Fibroblast of skin of left quadriceps (primary cell): ENCODE measurements around the gene ZBTB44.
"Not testable (repeated sequence)": the region's sequence is repeated elsewhere in the genome, so short reads cannot be mapped to it uniquely, and the experiment has no call there.

ENCODE experiments used
- DNase-seq, 2 experiments: peaks; one replicate each; pipeline ENCODE4 v3.0.0-alpha.2; 2013; ENCODE audit warnings: low read depth in 2 of 2

Gene ZBTB44, protein sequence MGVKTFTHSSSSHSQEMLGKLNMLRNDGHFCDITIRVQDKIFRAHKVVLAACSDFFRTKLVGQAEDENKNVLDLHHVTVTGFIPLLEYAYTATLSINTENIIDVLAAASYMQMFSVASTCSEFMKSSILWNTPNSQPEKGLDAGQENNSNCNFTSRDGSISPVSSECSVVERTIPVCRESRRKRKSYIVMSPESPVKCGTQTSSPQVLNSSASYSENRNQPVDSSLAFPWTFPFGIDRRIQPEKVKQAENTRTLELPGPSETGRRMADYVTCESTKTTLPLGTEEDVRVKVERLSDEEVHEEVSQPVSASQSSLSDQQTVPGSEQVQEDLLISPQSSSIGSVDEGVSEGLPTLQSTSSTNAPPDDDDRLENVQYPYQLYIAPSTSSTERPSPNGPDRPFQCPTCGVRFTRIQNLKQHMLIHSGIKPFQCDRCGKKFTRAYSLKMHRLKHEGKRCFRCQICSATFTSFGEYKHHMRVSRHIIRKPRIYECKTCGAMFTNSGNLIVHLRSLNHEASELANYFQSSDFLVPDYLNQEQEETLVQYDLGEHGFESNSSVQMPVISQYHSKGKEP

GRCh38 chr11:130314750-130315285 is at the start of gene ZBTB44:
TSS of gene ZBTB44 (minus strand) at chr11:130314917. CDS start at chr11:130261873, 53,044 bp downstream.
- peak; percentile 78 to 82 for DNase-seq

GRCh38 chr11:130359419-130359818 is 44.7 kb upstream of the ZBTB44 start:
- no peak for DNase-seq

DNA sequence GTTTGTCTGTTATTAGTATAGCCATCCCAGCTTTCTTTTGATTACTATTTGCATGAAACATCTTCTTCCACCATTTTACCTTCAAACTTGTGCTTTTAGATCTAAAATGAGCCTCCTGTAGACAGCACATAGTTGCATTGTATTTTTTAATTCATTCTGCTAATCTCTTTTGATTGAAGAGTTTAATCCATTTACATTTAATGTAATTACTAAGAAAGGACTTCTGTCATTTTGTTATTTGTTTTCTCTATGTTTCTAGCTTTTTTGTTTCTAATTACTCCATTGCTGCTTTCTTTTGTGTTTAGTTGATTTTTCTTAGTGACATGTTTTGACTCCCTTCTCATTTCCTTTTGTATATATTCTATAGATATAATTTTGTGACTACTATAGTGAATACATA is 43.7 kb upstream of the ZBTB44 start:
- DNase-seq: no peak

- no peak for DNase-seq
Observed at GRCh38 chr11:130347261-130347660, 32.5 kb upstream of the ZBTB44 start.

DNA sequence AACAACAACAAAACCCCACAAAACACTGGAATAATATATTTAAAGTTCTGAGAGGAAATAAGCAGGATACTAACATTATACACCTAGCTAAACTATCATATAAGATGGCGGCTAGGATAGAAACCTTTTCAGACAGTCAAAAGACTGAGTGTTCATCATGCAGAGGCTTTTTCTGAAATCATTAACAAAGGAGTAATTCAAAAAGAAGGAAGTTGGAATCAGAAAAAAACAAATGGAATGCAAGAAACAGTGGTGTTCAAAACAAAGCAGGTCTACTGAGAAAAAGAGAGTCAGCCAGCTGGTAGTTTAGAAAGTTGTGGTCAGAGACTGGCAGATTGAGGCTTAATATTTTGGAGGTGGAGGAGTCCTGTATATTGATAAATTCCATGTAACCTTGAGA is 30.1 kb upstream of the ZBTB44 start:
- DNase-seq: no peak

GRCh38 chr11:130340671-130341319 is 26.1 kb upstream of the ZBTB44 start:
- DNase-seq: no peak

DNA sequence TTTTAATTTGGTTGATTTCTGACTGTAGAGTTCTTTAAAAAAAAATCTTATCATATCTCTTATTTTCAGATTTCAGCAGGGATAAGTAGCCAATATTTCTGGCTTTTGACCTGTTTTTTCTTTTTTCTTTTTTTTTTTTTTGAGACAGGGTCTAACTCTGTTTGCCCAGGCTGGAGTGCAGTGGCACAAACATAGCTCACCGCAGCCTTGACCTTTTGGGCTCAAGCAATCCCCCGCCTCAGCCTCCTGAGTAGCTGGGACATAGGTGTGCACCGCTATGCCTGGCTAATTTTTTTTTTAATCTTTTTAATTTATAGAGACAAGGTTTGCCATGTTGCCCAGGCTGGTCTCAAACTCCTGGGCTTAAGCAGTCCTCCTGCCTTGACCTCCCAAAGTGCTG is 23.9 kb upstream of the ZBTB44 start:
- no peak for DNase-seq

DNA sequence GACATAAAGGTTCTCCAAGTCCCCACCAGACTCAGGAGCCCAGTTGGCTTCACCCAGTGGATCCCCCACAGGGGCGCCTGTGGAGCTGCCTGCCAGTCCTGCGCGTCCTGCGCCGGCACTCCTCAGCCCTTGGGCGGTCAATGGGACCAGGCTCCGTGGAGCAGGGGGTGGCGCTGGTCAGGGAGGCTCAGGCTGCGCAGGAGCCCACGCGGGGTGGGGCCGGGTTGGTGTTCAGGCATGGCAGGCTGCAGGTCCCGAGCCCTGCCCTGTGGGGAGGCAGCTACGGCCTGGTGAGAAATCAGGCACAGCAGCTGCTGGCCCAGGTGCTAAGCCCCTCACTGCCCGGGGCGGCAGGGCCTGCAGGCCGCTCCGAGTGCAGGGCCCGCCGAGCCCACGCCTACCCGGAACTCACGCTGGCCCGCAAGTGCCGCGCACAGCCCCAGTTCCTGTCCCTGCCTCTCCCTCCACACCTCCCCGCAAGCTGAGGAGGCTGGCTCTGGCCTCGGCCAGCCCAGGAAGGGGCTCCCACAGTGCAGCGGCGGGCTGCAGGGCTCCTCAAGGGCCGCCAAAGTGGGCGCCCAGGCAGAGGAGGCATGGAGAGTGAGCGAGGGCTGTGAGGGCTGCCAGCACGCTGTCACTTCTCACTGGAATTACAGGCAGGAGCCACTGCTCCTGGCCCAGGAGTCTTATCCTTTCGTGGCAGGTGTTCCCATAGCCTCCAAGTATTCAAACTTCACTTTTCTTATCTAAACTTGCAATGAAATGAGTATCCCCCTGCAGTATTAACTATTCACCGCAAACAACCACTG is 22.8 kb upstream of the ZBTB44 start:
- DNase-seq: no peak

DNA sequence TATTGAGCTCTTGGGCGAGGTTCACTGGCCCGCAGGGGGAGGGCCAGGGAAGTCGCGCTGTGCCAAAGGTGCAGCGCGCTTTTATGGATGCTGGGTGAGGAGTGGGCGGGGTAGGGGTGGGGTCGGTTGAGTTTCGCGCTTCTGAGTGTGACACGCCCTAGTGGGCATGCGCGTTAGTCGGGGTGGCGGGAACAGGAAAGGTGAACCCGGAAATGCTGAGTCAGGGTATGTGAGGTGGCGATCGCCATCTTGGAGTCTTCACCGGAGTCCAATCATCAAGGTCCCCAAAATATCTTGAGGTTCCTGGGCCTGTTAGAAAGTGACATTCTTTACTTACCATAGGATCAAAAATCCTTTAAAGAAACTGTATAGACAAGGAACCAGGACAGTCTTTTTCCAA is 16.7 kb upstream of the ZBTB44 start:
- DNase-seq: not testable (repeated sequence)

GRCh38 chr11:130330101-130330684 is 15.5 kb upstream of the ZBTB44 start:
- DNase-seq: no peak

DNA sequence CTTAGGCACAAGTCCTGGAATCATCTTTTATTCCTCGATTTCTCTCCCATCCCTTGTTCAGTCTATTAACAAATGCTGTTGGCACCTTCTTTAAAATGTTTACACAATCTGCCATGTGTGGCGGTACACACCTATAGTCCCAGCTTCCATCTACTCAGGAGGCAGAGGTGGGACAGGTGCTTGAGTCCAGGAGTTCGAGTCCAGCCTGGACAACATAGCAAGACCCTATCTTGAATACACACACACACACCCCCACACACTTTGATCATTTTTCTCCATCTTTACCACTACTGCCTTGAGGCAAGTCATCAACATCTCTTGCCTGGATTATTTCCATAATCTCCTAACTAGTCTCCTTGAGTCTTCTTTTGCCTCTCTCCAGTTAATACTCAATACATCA is 13.7 kb upstream of the ZBTB44 start:
- no peak for DNase-seq

GRCh38 chr11:130327716-130328115 is 13.0 kb upstream of the ZBTB44 start:
- no peak for DNase-seq

GRCh38 chr11:130325691-130326090 is 11.0 kb upstream of the ZBTB44 start:
- no peak for DNase-seq

DNA sequence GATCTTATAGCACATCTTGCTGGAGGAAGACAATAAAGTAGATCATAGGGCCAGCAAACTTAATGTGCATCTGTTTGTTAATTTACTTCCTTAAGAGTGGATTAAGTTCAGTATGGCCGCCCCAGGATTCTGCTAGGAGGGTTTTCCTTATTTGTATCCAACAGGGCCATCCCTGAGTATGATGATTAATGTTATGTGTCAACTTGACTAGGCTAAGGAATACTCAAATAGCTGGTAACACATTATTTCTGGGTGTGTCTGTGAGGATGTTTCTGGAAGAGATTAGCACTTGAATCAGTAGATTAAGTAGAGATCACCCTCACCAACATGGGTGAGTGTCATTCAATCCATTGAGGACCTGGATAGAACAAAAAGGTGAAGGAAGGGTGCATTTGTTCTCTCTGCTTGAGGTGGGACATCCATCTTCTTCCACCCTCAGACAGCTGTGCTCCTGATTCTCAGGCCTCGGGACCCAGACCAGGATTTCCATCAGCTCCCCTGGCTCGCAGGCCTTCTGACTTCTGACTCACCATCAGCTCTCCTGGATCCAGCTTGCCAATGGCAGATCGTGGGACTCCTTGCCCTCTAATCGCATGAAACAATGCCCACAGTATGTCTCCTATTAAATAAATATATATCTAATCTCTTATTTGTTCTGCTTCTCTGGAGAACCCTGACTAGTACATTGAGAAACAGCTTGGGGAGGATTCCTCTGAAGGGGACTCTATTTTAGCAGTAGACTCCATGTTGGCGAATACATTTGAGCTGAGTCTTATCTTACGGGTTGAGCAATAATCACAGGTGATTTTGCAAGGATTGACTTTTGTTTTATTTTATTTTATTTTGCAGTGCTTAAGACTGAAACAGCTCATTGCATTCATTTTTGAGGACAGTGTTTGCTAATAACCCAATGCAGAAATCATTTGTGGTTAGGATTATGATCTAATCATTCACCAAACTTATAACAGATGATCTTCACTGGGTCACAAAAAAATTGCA is 9.0 kb upstream of the ZBTB44 start:
- peak; percentile 44 to 51 for DNase-seq

DNA sequence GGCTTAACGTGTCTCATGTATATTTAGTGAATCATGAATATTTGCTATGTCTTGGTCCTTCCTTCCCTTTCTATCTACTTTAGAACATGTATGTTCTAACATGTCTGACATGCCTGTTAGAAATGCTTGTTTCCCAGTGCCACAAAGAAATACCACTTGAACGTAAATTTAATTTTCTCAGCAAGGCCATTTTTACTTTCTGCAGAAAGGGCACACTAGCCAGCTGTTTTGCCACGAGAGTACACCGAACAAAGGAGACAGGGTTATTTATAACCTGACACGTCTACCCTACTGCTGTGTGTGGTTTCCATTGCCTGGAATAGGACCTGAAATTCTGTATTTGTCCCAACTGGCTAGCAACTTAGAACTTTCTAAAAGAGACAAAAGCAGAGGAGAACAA is 7.4 kb upstream of the ZBTB44 start:
- DNase-seq: no peak

DNA sequence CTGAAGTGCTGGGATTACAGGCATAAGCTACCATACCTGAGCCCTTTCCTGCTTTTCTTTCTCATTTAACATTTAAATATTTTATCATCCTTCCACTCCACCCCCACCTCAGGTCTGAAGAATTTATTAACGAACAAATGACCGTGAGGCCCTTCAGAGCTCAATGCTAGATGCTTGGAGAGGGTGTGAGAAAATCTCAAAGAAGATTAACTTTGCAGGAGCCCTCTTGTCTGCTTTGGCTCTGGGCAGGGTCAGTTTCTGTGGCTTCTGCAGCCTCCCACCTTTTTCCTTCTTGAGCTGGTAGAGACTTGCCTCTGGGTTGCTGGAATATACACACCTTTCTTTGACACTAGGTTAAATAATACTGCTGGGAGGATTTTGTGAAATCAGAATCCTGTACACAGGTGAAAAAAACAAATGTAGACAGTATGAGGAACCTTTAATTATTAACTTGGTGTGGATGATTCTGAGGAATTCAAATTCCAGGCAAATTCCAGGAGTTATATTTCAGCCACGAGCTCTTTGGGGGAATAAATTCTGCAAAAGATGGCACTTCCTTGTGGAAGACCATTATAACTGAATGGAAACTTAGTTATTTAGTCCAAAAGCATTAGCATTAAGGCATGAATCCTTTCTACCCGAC is 3.4 kb upstream of the ZBTB44 start:
- DNase-seq: no peak

DNA sequence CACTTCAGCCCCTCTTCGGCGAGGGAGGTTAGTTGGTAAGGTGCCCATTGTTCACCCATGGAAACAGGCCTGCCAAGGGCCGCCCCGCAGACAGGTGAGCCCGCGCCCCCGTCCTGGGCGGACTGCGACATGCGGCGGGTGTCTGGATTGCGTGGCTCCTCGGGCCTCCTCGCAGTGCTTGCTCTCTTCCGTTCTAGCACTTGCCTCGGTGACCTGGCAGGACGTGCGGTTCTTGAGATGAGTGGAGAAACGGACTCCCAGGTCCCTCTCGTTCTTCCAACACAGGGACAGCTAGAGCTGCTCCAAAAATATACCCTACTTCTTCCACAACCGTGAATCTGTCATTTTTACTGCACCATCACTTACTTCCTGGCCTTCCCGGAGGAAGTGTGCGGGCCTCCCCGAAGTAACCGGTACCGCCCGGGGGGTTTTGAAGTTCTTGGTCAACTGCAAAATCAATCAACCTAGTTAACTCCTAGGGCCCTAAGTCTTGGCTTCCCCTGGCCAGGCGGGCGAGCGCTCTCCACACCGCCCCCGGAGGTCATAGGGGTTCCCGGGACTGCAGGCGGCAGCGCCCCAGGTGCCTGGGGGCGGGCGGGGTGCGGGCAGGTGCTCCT is 745 bp upstream of the ZBTB44 start:
- no peak for DNase-seq

- DNase-seq: peak; percentile 16 to 25
Observed at GRCh38 chr11:130314184-130314749, 450 bp downstream of the ZBTB44 start.
